ENCODE results near the gene RBM8A. TPM values are rescaled to one million over a fixed set of nuclear protein-coding genes. Genes with fewer than 3 reads are reported as not detected.
A peak's percentile ranks its signal among the peaks of the same experiment; 100 is the strongest.

The RBM8A gene
- total RNA-seq, 1 experiment from 2014 or later: 285 TPM

DNA sequence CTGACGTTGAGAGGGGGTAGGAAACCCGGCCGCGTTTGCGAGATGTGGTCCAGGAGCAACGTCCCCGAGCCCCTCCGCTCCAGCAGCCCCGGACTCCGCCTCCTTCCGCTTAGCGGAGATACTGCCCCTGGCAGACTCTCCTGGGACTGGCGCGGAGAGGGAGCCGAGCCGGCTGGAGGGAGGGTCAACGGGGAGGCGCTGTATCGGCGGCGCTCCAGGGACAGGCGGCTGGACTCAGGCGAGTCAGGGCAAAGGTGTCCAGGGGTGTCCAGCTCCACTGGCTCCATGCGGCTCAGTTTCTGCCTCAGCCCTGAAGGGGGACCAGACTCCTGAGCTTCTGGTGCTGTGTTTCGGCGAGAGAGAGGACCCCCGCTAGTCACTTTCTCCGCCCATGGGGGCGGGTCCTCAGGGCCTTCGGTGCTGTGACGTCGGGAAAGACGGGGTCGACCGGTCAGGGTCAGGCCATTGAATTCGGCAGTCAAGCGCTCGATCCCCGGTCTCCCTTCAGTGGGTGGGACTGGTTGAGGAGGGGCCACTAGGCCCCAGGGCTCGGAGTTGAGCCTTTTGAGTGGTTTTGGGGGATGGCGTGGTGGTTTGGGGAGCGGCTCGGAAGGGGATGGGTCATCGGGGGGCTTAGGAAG lies 33.3 kb upstream of the RBM8A start:
- Histone ChIP-seq H3K27me3 (replicated peaks) (no peaks in the 10 kb centered on the region), H3K36me3 (no peaks in the 10 kb centered on the region), H3K4me3 (peak overlapping the region; percentile 58), H3K27ac (peak overlapping the region; percentile 37; the same call in 1 of the 2 replicates), H3K4me1 (replicated peaks) (peaks cover 64% of the 10 kb centered on the region), H3K9me3 (replicated peaks) (no peaks in the 10 kb centered on the region)
- DNase-seq (ENCODE audit: low read depth in 1 of 2, low spot score in 2 of 2): peak; percentile 83 to 85

DNA sequence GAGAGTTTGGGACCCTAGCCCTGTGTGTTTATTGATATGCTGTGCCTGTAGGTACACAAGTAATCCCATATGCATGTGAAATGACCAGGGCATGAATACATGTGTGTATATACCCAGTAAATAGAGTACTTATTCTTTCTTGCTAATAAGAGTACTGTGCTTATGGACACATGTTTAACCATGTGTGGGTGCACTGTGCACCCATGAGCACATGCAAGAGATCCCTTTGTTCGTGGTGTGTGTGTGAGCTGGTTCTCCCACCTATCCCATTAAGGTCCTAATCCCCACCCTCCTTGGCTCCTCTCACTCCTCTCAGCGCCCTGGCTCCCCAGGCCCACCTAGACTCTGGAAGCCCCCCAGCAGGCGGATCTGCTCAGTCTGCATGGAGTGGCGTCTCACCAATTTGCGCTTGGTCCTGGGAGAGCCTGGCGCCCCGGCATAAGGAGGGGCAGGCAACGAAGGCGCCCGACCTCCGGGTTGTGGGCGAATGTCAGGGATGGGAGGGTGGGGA lies 32.7 kb upstream of the RBM8A start:
- Histone ChIP-seq H3K27me3 (replicated peaks) (no peaks in the 10 kb centered on the region), H3K27ac (no peak overlapping the region), H3K4me3 (peak overlapping the region; percentile 58), H3K9me3 (replicated peaks) (no peaks in the 10 kb centered on the region), H3K4me1 (replicated peaks) (peaks cover 64% of the 10 kb centered on the region), H3K36me3 (peaks cover under 1% of the 10 kb centered on the region)
- DNase-seq (ENCODE audit: low read depth in 1 of 2, low spot score in 2 of 2): no peak

GRCh38 chr1:145959333-145959732 lies 32.0 kb upstream of the RBM8A start:
- Histone ChIP-seq H3K27me3 (replicated peaks) (no peaks in the 10 kb centered on the region), H3K9me3 (replicated peaks) (no peaks in the 10 kb centered on the region), H3K4me1 (replicated peaks) (peaks cover 63% of the 10 kb centered on the region), H3K27ac (no peak overlapping the region), H3K4me3 (no peak overlapping the region), H3K36me3 (peaks cover 8% of the 10 kb centered on the region)
- DNase-seq (ENCODE audit: low read depth in 1 of 2, low spot score in 2 of 2): no peak

DNA sequence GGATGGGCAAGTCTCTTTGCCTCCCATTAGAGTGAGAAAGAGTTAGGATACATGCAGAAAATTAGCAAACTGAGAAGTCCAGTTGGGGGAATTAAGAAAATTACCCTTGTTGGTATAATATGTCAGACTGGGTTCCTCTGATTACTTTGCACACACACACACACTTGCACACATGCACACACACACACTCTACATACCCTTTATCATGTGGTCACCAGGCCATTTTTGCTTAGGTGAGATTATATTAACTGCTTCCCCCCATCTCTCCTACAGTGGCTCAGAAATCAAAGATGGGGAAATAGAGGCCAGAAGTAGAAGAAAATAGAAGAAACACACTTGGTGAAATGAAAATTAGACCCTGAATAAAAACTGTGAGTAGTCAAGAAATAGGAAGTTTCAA lies 31.4 kb upstream of the RBM8A start:
- Histone ChIP-seq H3K27me3 (replicated peaks) (no peaks in the 10 kb centered on the region), H3K27ac (no peak overlapping the region), H3K36me3 (peaks cover 9% of the 10 kb centered on the region), H3K4me3 (no peak overlapping the region), H3K4me1 (replicated peaks) (peaks cover 57% of the 10 kb centered on the region), H3K9me3 (replicated peaks) (no peaks in the 10 kb centered on the region)
- DNase-seq (ENCODE audit: low read depth in 1 of 2, low spot score in 2 of 2): no peak

- peak within 1 kb of the TSS; percentile 41 for H3K27ac ChIP-seq
- peak; percentile 96 to 97 for DNase-seq (ENCODE audit: low read depth in 1 of 2, low spot score in 2 of 2)
- peak within 1 kb of the TSS; percentile 52 for H3K4me3 ChIP-seq
- no peaks in the 10 kb centered on the region for H3K9me3 ChIP-seq (replicated peaks)
- no peaks in the 10 kb centered on the region for H3K27me3 ChIP-seq (replicated peaks)
- peaks cover 46% of the 10 kb centered on the region for H3K4me1 ChIP-seq (replicated peaks)
- H3K36me3 ChIP-seq: peaks cover 12% of the 10 kb centered on the region
Measured at GRCh38 chr1:145957443-145958319, 30.4 kb upstream of the RBM8A start, which contains the start of gene LIX1L. Gene LIX1L (minus strand): TSS chr1:145958017. CDS start chr1:145957927, 90 bp downstream.

DNA sequence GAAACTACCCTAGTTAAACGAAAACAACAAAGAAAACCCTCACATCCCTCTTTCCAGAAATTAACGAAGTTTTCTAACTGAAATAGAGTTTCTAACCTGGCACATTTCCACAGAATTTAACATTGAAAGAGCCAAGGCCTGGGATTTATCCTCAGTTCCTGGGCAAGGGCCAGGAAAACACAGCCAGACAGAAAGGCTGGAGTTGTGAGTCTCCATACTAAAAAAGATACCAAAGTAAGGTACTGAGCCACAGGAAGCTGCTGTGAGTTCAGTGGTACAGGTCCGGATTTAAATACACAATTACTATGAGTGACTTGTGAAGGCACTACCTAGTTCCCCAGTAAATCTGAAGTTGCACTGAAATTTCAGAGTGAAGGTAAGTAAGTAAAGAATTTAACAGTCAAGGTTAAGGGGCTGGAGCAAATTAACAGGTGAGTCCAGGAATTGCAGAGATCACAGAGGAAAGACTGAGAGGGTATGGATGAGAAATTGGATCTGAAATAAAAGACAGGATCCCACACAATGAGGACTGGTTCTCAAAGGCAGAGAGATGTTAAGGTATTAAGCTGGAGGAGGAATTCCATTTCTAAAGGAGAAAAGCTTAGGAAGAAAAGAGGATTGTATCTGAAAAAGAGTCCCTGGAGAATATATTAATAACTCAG lies 29.6 kb upstream of the RBM8A start:
- Histone ChIP-seq H3K4me3 (peak overlapping the region; percentile 52), H3K36me3 (peaks cover 20% of the 10 kb centered on the region), H3K9me3 (replicated peaks) (no peaks in the 10 kb centered on the region), H3K4me1 (replicated peaks) (peaks cover 41% of the 10 kb centered on the region), H3K27ac (peak overlapping the region; percentile 41), H3K27me3 (replicated peaks) (no peaks in the 10 kb centered on the region)
- peak in 1 of 2 experiments; percentile 26 for DNase-seq (ENCODE audit: low read depth in 1 of 2, low spot score in 2 of 2)

- Histone ChIP-seq H3K4me1 (replicated peaks) (peaks cover 36% of the 10 kb centered on the region), H3K4me3 (peak overlapping the region; percentile 52), H3K27me3 (replicated peaks) (no peaks in the 10 kb centered on the region), H3K9me3 (replicated peaks) (no peaks in the 10 kb centered on the region), H3K27ac (peak overlapping the region; percentile 41; the same call in 1 of the 2 replicates), H3K36me3 (peaks cover 24% of the 10 kb centered on the region)
- DNase-seq (ENCODE audit: low read depth in 1 of 2, low spot score in 2 of 2): no peak
Measured at GRCh38 chr1:145956361-145956760, 29.1 kb upstream of the RBM8A start.

GRCh38 chr1:145955436-145955835 lies 28.2 kb upstream of the RBM8A start:
- DNase-seq (ENCODE audit: low read depth in 1 of 2, low spot score in 2 of 2): no peak
- Histone ChIP-seq H3K9me3 (replicated peaks) (no peaks in the 10 kb centered on the region), H3K4me3 (no peak overlapping the region), H3K27ac (no peak overlapping the region), H3K27me3 (replicated peaks) (no peaks in the 10 kb centered on the region), H3K4me1 (replicated peaks) (peaks cover 28% of the 10 kb centered on the region), H3K36me3 (peaks cover 29% of the 10 kb centered on the region)

DNA sequence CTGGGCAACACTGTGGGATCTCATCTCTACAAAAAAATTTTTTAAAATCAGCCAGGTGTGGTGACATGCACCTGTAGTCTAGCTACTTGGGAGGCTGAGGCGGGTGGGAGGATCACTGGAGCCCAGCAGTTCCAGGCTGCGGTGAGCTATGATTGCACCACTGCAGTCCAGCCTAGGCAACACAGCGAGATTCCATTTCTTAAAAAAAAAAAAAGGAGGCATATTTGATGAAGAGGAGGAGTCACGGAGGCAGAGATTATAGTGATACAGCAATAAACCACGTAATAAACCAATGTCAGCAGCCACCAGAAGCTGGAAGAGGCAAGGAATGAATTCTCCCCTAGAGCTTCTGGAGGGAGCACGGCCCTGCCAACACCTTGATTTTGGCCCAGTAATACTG lies 26.6 kb upstream of the RBM8A start:
- Histone ChIP-seq H3K9me3 (replicated peaks) (no peaks in the 10 kb centered on the region), H3K36me3 (peaks cover 35% of the 10 kb centered on the region), H3K27ac (no peak overlapping the region), H3K27me3 (replicated peaks) (no peaks in the 10 kb centered on the region), H3K4me1 (replicated peaks) (peaks cover 21% of the 10 kb centered on the region), H3K4me3 (no peak overlapping the region)
- DNase-seq (ENCODE audit: low read depth in 1 of 2, low spot score in 2 of 2): no peak

GRCh38 chr1:145952903-145953302 lies 25.6 kb upstream of the RBM8A start:
- no peak for DNase-seq (ENCODE audit: low read depth in 1 of 2, low spot score in 2 of 2)
- H3K4me3 ChIP-seq: no peak overlapping the region
- H3K27me3 ChIP-seq (replicated peaks): no peaks in the 10 kb centered on the region
- H3K4me1 ChIP-seq (replicated peaks): peaks cover 15% of the 10 kb centered on the region
- H3K27ac ChIP-seq: no peak overlapping the region
- H3K9me3 ChIP-seq (replicated peaks): no peaks in the 10 kb centered on the region
- peaks cover 35% of the 10 kb centered on the region for H3K36me3 ChIP-seq

DNA sequence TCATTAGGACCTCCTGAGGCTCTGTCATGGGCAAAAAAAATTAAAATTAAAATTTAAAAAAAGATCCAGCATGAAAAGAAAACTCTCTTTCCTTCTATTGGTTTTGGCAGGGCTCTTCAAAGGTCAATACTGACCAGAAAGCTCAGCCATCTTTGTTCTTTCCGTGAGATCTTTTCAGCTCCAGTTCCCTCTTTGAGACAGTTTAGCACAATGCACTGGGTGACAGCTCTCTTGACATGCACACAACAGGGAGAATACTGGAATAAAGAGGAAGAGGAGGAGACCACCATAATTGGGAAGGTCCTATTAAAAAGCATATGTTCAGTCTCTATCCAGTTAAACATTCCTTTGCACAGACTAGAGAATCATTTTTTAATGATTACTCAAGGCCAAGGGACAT lies 24.2 kb upstream of the RBM8A start:
- Histone ChIP-seq H3K27me3 (replicated peaks) (no peaks in the 10 kb centered on the region), H3K36me3 (peaks cover 49% of the 10 kb centered on the region), H3K4me3 (no peak overlapping the region), H3K4me1 (replicated peaks) (peaks cover 13% of the 10 kb centered on the region), H3K9me3 (replicated peaks) (no peaks in the 10 kb centered on the region), H3K27ac (no peak overlapping the region)
- DNase-seq (ENCODE audit: low read depth in 1 of 2, low spot score in 2 of 2): no peak

- DNase-seq (ENCODE audit: low read depth in 1 of 2, low spot score in 2 of 2): no peak
- Histone ChIP-seq H3K4me1 (replicated peaks) (no peaks in the 10 kb centered on the region), H3K27ac (no peak overlapping the region), H3K9me3 (replicated peaks) (no peaks in the 10 kb centered on the region), H3K36me3 (peaks cover 51% of the 10 kb centered on the region), H3K4me3 (no peak overlapping the region), H3K27me3 (replicated peaks) (no peaks in the 10 kb centered on the region)
Measured at GRCh38 chr1:145949219-145949618, 21.9 kb upstream of the RBM8A start.

DNA sequence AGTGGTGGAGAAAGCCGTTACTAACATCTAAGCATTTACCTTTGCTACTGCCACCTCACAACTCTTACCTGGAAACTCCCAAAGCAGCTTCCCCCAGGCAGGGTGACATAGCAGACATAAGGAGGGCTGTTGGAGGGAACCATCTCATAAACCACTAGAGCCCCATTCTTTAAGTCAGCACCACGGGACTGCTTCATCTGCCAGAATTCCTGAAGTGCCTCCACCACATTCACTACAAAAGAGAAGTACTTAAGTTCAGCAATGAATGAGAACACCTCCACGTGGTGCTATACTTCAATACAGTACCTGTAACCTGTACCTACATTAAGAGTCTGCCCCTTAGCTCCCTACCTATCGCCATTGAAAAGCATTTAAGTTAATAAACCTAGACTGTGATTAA lies 20.3 kb upstream of the RBM8A start:
- Histone ChIP-seq H3K4me3 (no peak overlapping the region), H3K4me1 (replicated peaks) (no peaks in the 10 kb centered on the region), H3K27ac (no peak overlapping the region), H3K27me3 (replicated peaks) (no peaks in the 10 kb centered on the region), H3K36me3 (peaks cover 59% of the 10 kb centered on the region), H3K9me3 (replicated peaks) (no peaks in the 10 kb centered on the region)
- no peak for DNase-seq (ENCODE audit: low read depth in 1 of 2, low spot score in 2 of 2)

Data from SJSA1 (cell line).